ENCODE data around the gene MYL7. TPM values are rescaled to one million over a fixed set of nuclear protein-coding genes. Genes with fewer than 3 reads are reported as not detected.
"Not testable (repeated sequence)": the region's sequence is repeated elsewhere in the genome, so short reads cannot be mapped to it uniquely, and the experiment has no call there.

MYL7 gene
- total RNA-seq, 2 donors from 2014 or later = not detected

GRCh38 chr7:44176486-44176885, 35.4 kb upstream of the MYL7 start:
- no peak for ATAC-seq (replicated peaks)
- H3K4me1 Mint-ChIP-seq = no peaks in the 10 kb centered on the region
- peaks cover 19% of the 10 kb centered on the region for H3K27me3 Mint-ChIP-seq
- no peak overlapping the region for H3K4me3 Mint-ChIP-seq
- no peaks in the 10 kb centered on the region for H3K36me3 Mint-ChIP-seq (ENCODE audit: low read depth)
- no peak overlapping the region for H3K27ac Mint-ChIP-seq
- H3K9me3 Mint-ChIP-seq = no peaks in the 10 kb centered on the region

- no peak overlapping the region for H3K27ac Mint-ChIP-seq
- no peak for ATAC-seq (replicated peaks)
- no peaks in the 10 kb centered on the region for H3K4me1 Mint-ChIP-seq
- H3K27me3 Mint-ChIP-seq = peaks cover 19% of the 10 kb centered on the region
- no peak overlapping the region for H3K4me3 Mint-ChIP-seq
- no peaks in the 10 kb centered on the region for H3K36me3 Mint-ChIP-seq (ENCODE audit: low read depth)
- H3K9me3 Mint-ChIP-seq = no peaks in the 10 kb centered on the region
Measured at GRCh38 chr7:44175730-44176129, 34.6 kb upstream of the MYL7 start.

GRCh38 chr7:44174694-44174948, 33.5 kb upstream of the MYL7 start:
- Mint-ChIP-seq H3K27me3 (peaks cover 19% of the 10 kb centered on the region), H3K27ac (peak overlapping the region; percentile 3)
- not testable (repeated sequence) for H3K4me3 Mint-ChIP-seq; H3K36me3 Mint-ChIP-seq (ENCODE audit: low read depth); H3K9me3 Mint-ChIP-seq; ATAC-seq (replicated peaks); H3K4me1 Mint-ChIP-seq

- Mint-ChIP-seq H3K36me3 (ENCODE audit: low read depth) (no peaks in the 10 kb centered on the region), H3K4me1 (no peaks in the 10 kb centered on the region), H3K4me3 (no peak overlapping the region), H3K27me3 (peaks cover 16% of the 10 kb centered on the region), H3K9me3 (no peaks in the 10 kb centered on the region), H3K27ac (no peak overlapping the region)
- ATAC-seq (replicated peaks) = no peak
Measured at GRCh38 chr7:44173911-44174693, 33.0 kb upstream of the MYL7 start.

GRCh38 chr7:44172803-44173424, 31.8 kb upstream of the MYL7 start:
- Mint-ChIP-seq H3K36me3 (ENCODE audit: low read depth) (no peaks in the 10 kb centered on the region), H3K4me1 (no peaks in the 10 kb centered on the region), H3K9me3 (no peaks in the 10 kb centered on the region), H3K27me3 (peaks cover 12% of the 10 kb centered on the region), H3K27ac (no peak overlapping the region), H3K4me3 (no peak overlapping the region)
- ATAC-seq (replicated peaks) = no peak

- ATAC-seq (replicated peaks) = no peak
- Mint-ChIP-seq H3K9me3 (no peaks in the 10 kb centered on the region), H3K27me3 (peaks cover 9% of the 10 kb centered on the region), H3K4me1 (no peaks in the 10 kb centered on the region), H3K4me3 (no peak overlapping the region), H3K36me3 (ENCODE audit: low read depth) (no peaks in the 10 kb centered on the region), H3K27ac (no peak overlapping the region)
Measured at GRCh38 chr7:44172352-44172751, 31.2 kb upstream of the MYL7 start.

GRCh38 chr7:44171901-44172300, 30.8 kb upstream of the MYL7 start:
- not testable (repeated sequence) for ATAC-seq (replicated peaks); H3K36me3 Mint-ChIP-seq (ENCODE audit: low read depth); H3K27me3 Mint-ChIP-seq; H3K4me1 Mint-ChIP-seq; H3K27ac Mint-ChIP-seq; H3K4me3 Mint-ChIP-seq; H3K9me3 Mint-ChIP-seq

GRCh38 chr7:44167920-44168319, 26.8 kb upstream of the MYL7 start:
- no peak overlapping the region for H3K27ac Mint-ChIP-seq
- no peaks in the 10 kb centered on the region for H3K36me3 Mint-ChIP-seq (ENCODE audit: low read depth)
- no peaks in the 10 kb centered on the region for H3K4me1 Mint-ChIP-seq
- H3K9me3 Mint-ChIP-seq = no peaks in the 10 kb centered on the region
- no peak for ATAC-seq (replicated peaks)
- no peaks in the 10 kb centered on the region for H3K27me3 Mint-ChIP-seq
- H3K4me3 Mint-ChIP-seq = no peak overlapping the region

GRCh38 chr7:44163591-44163990, 22.5 kb upstream of the MYL7 start:
- no peak overlapping the region for H3K27ac Mint-ChIP-seq
- no peak overlapping the region for H3K4me3 Mint-ChIP-seq
- ATAC-seq (replicated peaks) = no peak
- no peaks in the 10 kb centered on the region for H3K27me3 Mint-ChIP-seq
- H3K4me1 Mint-ChIP-seq = no peaks in the 10 kb centered on the region
- H3K36me3 Mint-ChIP-seq (ENCODE audit: low read depth) = no peaks in the 10 kb centered on the region
- no peaks in the 10 kb centered on the region for H3K9me3 Mint-ChIP-seq

- Mint-ChIP-seq H3K27me3 (no peaks in the 10 kb centered on the region), H3K4me3 (no peak overlapping the region), H3K9me3 (no peaks in the 10 kb centered on the region), H3K4me1 (no peaks in the 10 kb centered on the region), H3K27ac (no peak overlapping the region), H3K36me3 (ENCODE audit: low read depth) (no peaks in the 10 kb centered on the region)
- ATAC-seq (replicated peaks) = no peak
Measured at GRCh38 chr7:44162785-44163395, 21.8 kb upstream of the MYL7 start.

GRCh38 chr7:44162179-44162578, 21.0 kb upstream of the MYL7 start:
- ATAC-seq (replicated peaks) = no peak
- H3K9me3 Mint-ChIP-seq = no peaks in the 10 kb centered on the region

GRCh38 chr7:44161371-44161770, 20.2 kb upstream of the MYL7 start:
- Mint-ChIP-seq H3K36me3 (ENCODE audit: low read depth) (no peaks in the 10 kb centered on the region), H3K27me3 (no peaks in the 10 kb centered on the region), H3K27ac (no peak overlapping the region), H3K4me1 (no peaks in the 10 kb centered on the region), H3K4me3 (no peak overlapping the region), H3K9me3 (no peaks in the 10 kb centered on the region)
- ATAC-seq (replicated peaks) = no peak

More at GRCh38 chr7:44162179-44162578, 21.0 kb upstream of the MYL7 start:
- Mint-ChIP-seq H3K27me3 (no peaks in the 10 kb centered on the region), H3K27ac (no peak overlapping the region), H3K4me1 (no peaks in the 10 kb centered on the region), H3K36me3 (ENCODE audit: low read depth) (no peaks in the 10 kb centered on the region), H3K4me3 (no peak overlapping the region)

- H3K27me3 Mint-ChIP-seq = no peaks in the 10 kb centered on the region
- H3K9me3 Mint-ChIP-seq = no peaks in the 10 kb centered on the region
- no peak for ATAC-seq (replicated peaks)
- no peaks in the 10 kb centered on the region for H3K4me1 Mint-ChIP-seq
- H3K4me3 Mint-ChIP-seq = no peak overlapping the region
- no peak overlapping the region for H3K27ac Mint-ChIP-seq
- H3K36me3 Mint-ChIP-seq (ENCODE audit: low read depth) = no peaks in the 10 kb centered on the region
Measured at GRCh38 chr7:44159824-44160630, 18.9 kb upstream of the MYL7 start.

- ATAC-seq (replicated peaks) = no peak
- no peak overlapping the region for H3K4me3 Mint-ChIP-seq
- H3K36me3 Mint-ChIP-seq (ENCODE audit: low read depth) = no peaks in the 10 kb centered on the region
- no peaks in the 10 kb centered on the region for H3K27me3 Mint-ChIP-seq
- H3K4me1 Mint-ChIP-seq = no peaks in the 10 kb centered on the region
- no peak overlapping the region for H3K27ac Mint-ChIP-seq
- H3K9me3 Mint-ChIP-seq = no peaks in the 10 kb centered on the region
Measured at GRCh38 chr7:44158873-44159631, 17.9 kb upstream of the MYL7 start.
